ELF-1 (cell line): ENCODE measurements around the gene TMEM150C.
A peak's percentile ranks its signal among the peaks of the same experiment; 100 is the strongest.

Experiments
- DNase-seq: peaks from one replicate; pipeline ENCODE4 v3.0.0-alpha.2; 2016; ENCODE audit warnings: low read depth, low spot score

TMEM150C gene

DNA sequence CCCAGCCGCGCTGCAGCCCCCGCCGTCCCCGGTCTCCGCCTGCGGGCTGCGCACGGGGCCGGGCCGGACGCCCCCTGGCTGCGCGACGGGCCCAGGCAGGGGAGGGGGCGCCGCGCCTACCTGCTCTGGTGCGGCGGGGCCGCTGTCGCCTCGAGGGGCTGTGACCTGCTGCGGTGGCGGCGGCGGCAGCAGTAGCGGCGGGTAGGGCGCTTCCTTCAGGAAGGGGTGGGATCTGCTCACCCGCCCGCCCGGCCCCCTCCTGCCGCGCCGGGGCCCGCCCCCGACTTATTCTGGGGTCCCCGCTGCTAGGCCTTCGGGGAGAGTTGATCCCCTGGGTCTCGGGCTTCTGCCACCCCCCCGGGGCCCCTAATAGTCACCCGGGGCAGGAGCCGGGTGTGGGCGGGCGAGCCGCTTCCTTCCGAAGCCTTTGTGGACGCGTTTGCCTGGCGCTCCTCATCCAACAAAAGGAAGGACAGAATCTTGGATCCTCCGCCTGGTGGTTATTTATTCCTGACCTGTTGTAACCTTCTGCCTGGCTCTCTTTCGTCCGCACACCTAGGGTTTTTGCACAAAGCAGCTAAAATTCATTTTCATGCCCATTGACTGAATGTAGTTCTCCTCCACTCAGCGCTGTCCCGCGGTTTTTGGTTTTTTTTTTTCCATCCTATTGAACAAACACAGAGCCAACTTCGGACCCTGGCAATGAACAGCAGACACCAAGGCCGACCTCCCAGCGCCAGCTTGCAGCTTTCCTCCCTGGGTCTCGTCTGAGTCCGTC is at the start of gene TMEM150C:
Gene TMEM150C, minus strand, starts transcription at position 203 of the 778 bp plus-strand sequence. CDS start 57,331 bp downstream, outside the sequence.
- peak; percentile 49 for DNase-seq

DNA sequence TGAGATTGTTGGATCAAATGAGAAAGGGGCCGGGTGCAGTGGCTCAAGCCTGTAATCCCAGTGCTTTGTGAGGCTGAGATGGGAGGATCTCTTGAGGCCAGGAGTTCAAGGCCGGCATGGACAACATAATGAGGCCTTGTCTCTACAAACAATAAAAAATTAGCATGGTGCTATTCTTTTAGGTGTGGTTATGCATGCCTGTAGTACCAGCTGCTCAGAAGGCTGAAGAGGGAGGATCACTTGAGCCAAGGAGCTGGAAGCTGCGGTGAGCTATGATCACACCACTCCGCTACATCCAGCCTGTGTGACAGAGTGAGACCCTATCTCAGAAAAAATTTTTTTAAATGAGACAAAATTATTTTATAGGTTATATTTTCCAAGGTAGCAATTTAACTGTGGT is 49.7 kb upstream of the TMEM150C start:
- no peak for DNase-seq

DNA sequence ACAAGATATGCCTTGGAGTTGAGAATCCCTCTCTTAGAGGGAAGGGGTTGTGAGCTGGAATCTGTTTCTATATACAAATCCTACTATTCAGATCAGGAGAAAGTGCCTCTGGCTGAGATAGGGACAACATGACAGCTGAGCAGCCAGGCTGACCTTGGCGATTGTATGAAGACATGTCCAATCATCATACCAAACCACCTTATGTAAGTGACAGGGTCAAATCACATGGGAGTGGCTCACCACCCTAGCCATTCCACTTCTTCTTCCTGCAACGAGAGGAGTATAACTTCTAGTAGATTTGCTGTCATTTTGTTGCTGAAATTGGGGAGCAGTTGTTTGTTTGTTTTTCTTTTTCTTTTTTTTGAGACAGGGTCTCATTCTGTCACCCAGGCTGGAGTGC is 48.3 kb upstream of the TMEM150C start:
- DNase-seq = no peak

DNA sequence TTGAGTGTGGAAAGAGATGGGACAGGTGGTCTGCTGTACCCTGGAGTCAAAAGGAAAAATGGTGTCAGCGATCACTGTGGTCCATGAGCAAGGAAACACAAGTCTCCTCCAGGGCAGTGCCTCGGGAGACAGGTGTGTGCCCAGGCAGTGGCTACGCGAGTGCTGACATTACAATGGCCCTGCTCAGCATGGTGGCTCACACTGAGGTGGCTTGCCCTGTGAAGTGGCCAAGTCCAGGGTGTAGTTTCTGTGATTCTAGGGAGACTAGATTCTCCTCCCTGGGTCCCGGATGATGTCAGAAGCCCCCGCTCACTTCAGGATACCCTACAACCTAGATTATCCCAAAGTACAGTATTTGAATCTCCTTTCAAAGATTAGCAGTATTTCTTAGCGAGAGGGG is 44.8 kb upstream of the TMEM150C start:
- DNase-seq = no peak

DNA sequence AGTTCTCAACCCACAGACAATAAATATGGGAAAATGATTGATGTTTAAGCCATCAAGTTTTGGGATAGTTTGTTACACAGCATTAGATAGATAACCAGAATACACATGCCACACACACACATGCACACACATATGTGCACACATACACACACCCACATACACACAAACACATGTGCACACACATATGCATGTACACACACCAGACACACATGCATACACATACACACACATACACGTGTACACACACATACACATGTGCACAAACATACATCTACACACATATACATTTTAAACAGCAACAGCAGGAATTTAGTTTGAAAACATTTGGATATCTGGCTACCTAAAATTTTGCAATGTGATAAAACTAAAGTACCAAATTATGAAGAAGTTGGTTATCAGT is 42.7 kb upstream of the TMEM150C start:
- no peak for DNase-seq

- DNase-seq = no peak
These were observed 39.6 kb upstream of the TMEM150C start for GRCh38 chr4:82601242-82602015.

DNA sequence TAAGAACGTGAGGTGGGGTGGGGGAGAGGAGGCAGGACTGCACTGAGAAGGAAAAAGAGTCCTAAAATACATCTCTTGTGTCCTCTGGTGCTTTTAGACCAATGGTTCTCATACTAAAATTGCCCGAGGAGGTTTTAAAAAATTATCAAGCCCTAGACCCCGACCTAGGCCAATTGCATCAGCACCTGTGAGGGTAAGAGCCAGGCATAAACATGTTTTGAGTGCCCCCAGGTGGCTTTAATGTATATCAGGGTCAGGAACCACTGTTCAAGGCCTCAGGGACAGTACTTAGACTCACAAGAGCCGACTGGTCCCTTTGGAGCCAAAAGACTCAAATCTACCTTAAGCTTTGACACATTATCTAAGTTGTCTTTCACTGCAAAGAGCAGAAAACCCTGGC is 37.5 kb upstream of the TMEM150C start:
- peak; percentile 64 for DNase-seq

GRCh38 chr4:82594456-82594855 is 32.7 kb upstream of the TMEM150C start:
- DNase-seq = no peak

DNA sequence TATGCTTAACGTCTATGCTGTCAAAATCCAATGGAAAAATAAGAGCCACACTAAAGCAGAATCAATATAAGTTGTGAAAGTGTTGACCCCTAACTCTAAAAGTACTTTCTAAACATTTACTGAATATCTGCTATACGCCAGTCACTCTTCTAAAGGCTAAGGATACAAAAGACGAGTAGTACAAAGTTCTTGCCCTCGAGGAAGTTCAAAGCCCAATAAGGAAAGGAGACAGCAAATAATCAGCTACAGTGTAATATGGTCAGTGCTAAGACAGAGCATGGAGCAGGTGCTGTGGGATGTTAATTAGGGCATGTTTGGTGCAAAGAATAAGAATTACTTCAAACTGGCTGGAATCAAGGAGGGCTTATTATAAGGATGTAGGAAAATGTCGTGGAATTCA is 31.6 kb upstream of the TMEM150C start:
- DNase-seq = no peak

DNA sequence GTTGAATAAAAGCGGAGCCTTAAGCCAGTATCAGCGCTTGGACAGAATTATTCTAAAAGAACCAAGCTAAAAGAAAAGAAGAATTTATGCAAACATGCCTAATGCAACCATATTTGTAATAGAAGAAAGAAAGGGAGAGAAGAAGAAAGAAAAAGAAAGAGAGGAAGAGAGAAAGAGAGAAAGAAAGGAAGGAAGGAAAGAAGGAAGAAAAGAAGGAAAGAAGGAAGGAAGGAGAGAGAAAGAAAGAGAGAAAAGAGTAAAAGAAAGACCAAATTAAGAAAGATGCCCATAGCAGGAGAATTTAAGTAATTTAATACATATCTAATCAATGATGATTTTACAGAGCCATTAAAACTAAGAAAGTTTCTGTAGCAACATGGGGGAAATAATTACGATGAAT is 30.9 kb upstream of the TMEM150C start:
- no peak for DNase-seq

GRCh38 chr4:82591592-82591991 is 29.8 kb upstream of the TMEM150C start:
- no peak for DNase-seq

- no peak for DNase-seq
These were observed 28.0 kb upstream of the TMEM150C start for GRCh38 chr4:82589756-82590155.

GRCh38 chr4:82588771-82589270 is 27.0 kb upstream of the TMEM150C start:
- no peak for DNase-seq

- no peak for DNase-seq
These were observed 26.2 kb upstream of the TMEM150C start for GRCh38 chr4:82587826-82588540.

GRCh38 chr4:82585690-82586435 is 24.1 kb upstream of the TMEM150C start:
- DNase-seq = no peak

DNA sequence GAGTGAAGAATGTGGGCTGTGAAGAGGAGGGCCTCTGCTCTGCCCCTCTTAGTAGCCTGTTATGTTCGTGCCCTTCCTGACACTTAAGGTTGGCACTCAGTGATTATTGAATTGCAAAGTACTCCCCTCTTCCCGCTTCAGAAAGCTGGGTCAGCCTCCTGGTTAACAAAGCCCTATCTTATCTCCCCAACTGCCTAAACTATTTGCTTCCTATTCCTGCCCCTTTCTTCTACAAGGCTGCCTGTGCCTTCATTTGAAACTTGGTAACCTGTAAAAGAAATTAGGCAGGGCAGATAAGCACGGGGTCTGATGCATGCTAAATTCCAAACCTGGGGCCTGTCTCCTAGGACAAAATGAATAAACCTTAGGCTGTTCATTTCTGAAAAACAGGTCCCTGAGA is 23.1 kb upstream of the TMEM150C start:
- no peak for DNase-seq

- no peak for DNase-seq
These were observed 22.3 kb upstream of the TMEM150C start for GRCh38 chr4:82583897-82584587.

DNA sequence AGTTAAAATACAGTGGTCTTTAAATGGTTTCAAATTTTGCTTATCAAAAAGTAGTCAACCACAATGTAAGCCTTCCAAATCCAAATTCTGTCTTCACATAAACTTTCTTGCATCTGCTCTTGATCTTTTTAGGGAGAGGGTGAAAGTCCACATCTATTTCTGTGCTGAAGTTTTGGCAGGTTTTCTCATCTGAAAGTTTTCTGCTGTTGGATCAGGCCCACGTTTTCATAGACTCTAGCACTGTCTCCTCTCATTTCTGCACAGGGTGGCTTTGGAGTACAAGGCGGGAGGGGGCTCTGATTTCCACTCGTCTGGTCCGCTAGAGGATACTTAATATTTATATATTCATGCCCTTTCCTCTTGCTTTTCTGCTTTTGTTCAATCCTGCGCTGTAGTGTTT is 18.1 kb upstream of the TMEM150C start:
- DNase-seq = no peak

GRCh38 chr4:82578935-82579334 is 17.1 kb upstream of the TMEM150C start:
- DNase-seq = no peak

DNA sequence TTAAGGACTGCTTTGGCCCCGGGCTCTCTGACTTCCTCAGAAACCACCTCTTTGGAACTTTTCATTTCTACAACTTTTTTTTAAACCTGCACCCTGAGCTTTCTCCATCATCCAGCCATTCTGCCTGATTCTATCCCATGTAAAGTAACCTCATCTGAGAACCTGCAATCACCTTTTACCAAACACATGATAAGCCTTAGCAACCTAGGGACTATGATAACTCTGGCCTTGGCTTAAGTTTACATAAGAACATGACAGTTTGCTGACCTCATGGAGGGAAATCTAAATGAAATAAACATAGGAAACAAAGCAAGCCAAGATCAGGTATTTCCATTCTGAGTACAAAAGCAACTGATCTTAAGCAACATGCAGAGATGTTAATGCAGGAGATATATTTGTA is 15.7 kb upstream of the TMEM150C start:
- DNase-seq = no peak

DNA sequence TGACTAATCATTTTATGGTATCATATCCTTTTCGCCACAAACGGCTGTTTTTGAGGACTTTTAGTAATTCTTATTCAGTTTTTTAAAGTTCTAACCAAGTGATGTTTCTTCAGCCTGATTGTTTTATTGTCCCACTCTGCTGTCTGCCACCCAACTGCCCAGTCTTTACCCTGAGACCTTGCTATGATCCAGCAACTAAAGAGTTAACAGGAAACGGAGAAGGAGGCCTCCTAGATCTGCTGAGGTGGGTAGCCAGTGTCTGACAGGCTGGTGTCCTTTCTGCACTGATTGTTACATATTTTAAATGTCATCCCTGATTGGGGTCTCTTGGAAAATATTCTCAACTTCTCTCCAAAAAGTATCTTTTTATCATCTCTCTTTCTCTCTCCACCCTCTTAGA is 7.9 kb upstream of the TMEM150C start:
- DNase-seq = no peak
